K562 (cell line): Measurements from ENCODE around the gene KCNAB2. TPM values are rescaled to one million over a fixed set of nuclear protein-coding genes. Genes with fewer than 3 reads are reported as not detected.

Experiments used
- ATAC-seq: fragments of 200-7000 bp; cut with Tn5 transposase; 3 replicates; pipeline ENCODE4 v1.9.1; 2020; ENCODE audit warnings: moderate library complexity
- BruUV-seq: library from RNA; stranded (reverse); fragments of 400-500 nt; replicated peaks from 2 replicates; lab custom pipeline; 2021; lab: Mats Ljungman, UMichigan
- CTCF ChIA-PET: fragments of 300-600 bp; formaldehyde crosslinking; extraction: SDS; loops from one replicate; lab custom pipeline; 2021; ENCODE audit warnings: low intra/inter-chr PET ratio; lab: Yijun Ruan, JAX
- POLR2A ChIA-PET: fragments of 300-600, 350-650 bp; sonication (Branson Sonifier 250); formaldehyde crosslinking; extraction: SDS; loops from one replicate; lab custom pipeline; 2021; ENCODE audit warnings: antibody characterized with exemption, inconsistent platforms; lab: Yijun Ruan, JAX
- DNase-seq, 4 experiments: peaks; one replicate each; pipeline versions ENCODE4 v3.0.0 to v3.0.0-alpha.2; 2011 to 2018; ENCODE audit warnings: low spot score in 3 of 4, mixed read lengths in 3 of 4; ENCODE audit errors: extremely low read depth in 1 of 4
- FAIRE-seq: peaks from 2 replicates; lab custom pipeline; 2011; peaks lifted over from hg19 to GRCh38; lab: Jason Lieb, UNC
- H2AFZ ChIP-seq: 2 replicates; pipeline ENCODE4 v1.6.0; 2011; ENCODE audit warnings: low read depth, low read length, control low read depth, inconsistent platforms
- H3K27ac ChIP-seq: fragments of 200-600 bp; 3 replicates; pipeline ENCODE4 v1.8.0; 2011; ENCODE audit warnings: low read depth, mild to moderate bottlenecking, control low read depth, inconsistent platforms, low read length, moderate library complexity, mixed read lengths; ENCODE audit errors: extremely low read depth
- H3K27me3 ChIP-seq, 2 experiments: fragments of 300-600 bp in 1 of 2; 2 replicates in 1 of 2; 3 replicates in 1 of 2; pipeline versions ENCODE4 v1.6.0 to v1.8.0; 2011; ENCODE audit warnings: inconsistent platforms in 2 of 2, low read length in 2 of 2, mild to moderate bottlenecking in 1 of 2, mixed read lengths in 1 of 2, moderate library complexity in 1 of 2; ENCODE audit not compliant: control insufficient read depth in 2 of 2, insufficient read depth in 2 of 2
- H3K36me3 ChIP-seq: fragments of 300-600 bp; 3 replicates; pipeline ENCODE4 v1.8.0; 2011; ENCODE audit warnings: mild to moderate bottlenecking, low read length, inconsistent platforms; ENCODE audit not compliant: control insufficient read depth, insufficient read depth
- H3K4me1 ChIP-seq, 2 experiments: fragments of 200-600 bp in 1 of 2; replicated peaks in 1 of 2; 2 replicates in 1 of 2; 3 replicates in 1 of 2; pipeline versions ENCODE4 v1.5.1 to v1.8.0; 2011; ENCODE audit warnings: inconsistent platforms in 2 of 2, low read length in 2 of 2, mild to moderate bottlenecking in 1 of 2, mixed read lengths in 1 of 2, moderate library complexity in 1 of 2; ENCODE audit not compliant: control insufficient read depth in 2 of 2, insufficient read depth in 2 of 2
- H3K4me2 ChIP-seq: 2 replicates; pipeline ENCODE4 v1.6.1; 2011; ENCODE audit warnings: low read length, control low read depth, inconsistent platforms, mixed read lengths; ENCODE audit not compliant: insufficient read depth
- H3K4me3 ChIP-seq: fragments of 200-600 bp; sonication (generic), shearing (Covaris generic); 2 replicates; pipeline ENCODE4 v1.5.1; 2016; ENCODE audit warnings: control low read depth, inconsistent platforms
- H3K79me2 ChIP-seq: fragments of 200-600 bp; 3 replicates; pipeline ENCODE4 v1.8.0; 2011; ENCODE audit warnings: low read length, inconsistent platforms; ENCODE audit not compliant: control insufficient read depth, insufficient read depth
- H3K9ac ChIP-seq, 2 experiments: 2 replicates each; pipeline versions ENCODE4 v1.6.0 to v1.6.1; 2011; ENCODE audit warnings: low read depth in 2 of 2, low read length in 2 of 2, control low read depth in 1 of 2, inconsistent platforms in 1 of 2, mild to moderate bottlenecking in 1 of 2, mixed read lengths in 1 of 2; ENCODE audit not compliant: insufficient read depth in 1 of 2
- H3K9me1 ChIP-seq: one replicate; pipeline ENCODE4 v1.6.0; 2011; ENCODE audit warnings: inconsistent platforms, mild to moderate bottlenecking, low read length, moderate library complexity; ENCODE audit not compliant: control insufficient read depth, insufficient read depth
- H3K9me3 ChIP-seq: replicated peaks from 2 replicates; pipeline ENCODE4 v1.5.1; 2011; ENCODE audit warnings: low read depth, low read length, inconsistent platforms; ENCODE audit not compliant: control insufficient read depth, insufficient read depth
- H4K20me1 ChIP-seq: replicated peaks from 2 replicates; pipeline ENCODE4 v1.6.1; 2011; ENCODE audit warnings: low read length, inconsistent platforms, mixed read lengths; ENCODE audit not compliant: control insufficient read depth, insufficient read depth
- CTCF ChIP-seq, 3 experiments: IDR thresholded peaks in 2 of 3; conservative IDR thresholded peaks in 1 of 3; 2 replicates each; pipeline ENCODE4 v1.5.1; 2011 to 2012; ENCODE audit warnings: low read length in 3 of 3, mild to moderate bottlenecking in 3 of 3, control low read depth in 2 of 3, improper control_type of control experiment in 1 of 3, inconsistent platforms in 1 of 3, low read depth in 1 of 3, mixed read lengths in 1 of 3, moderate library complexity in 1 of 3; ENCODE audit not compliant: insufficient read depth in 2 of 3
- PCBP1 ChIP-seq: fragments of 200-400 bp; formaldehyde crosslinking; IDR thresholded peaks from 2 replicates; pipeline ENCODE4 v1.6.1; 2018; ENCODE audit warnings: mild to moderate bottlenecking, low read depth, low read length; ENCODE audit not compliant: poor library complexity, severe bottlenecking
- POLR2G ChIP-seq: fragments of 200-400 bp; formaldehyde crosslinking; IDR thresholded peaks from 2 replicates; pipeline ENCODE4 v1.6.1; 2017; ENCODE audit warnings: low read depth, mild to moderate bottlenecking, antibody characterized with exemption, low read length, moderate library complexity
- WGBS: fragments of 100-300 bp; shearing (Covaris generic); methylation state at CpG from one replicate; pipeline ENCODE4 v1.1.6; 2016; ENCODE audit warnings: low coverage, mixed read lengths; ENCODE audit not compliant: insufficient coverage; ENCODE audit errors: missing lambda C conversion rate; 5-methylcytosine and 5-hydroxymethylcytosine counted together
- in situ Hi-C: fragments of 300-500 bp; cut with MboI; formaldehyde crosslinking; loops from 4 replicates; pipeline ENCODE4 v1.15.0; 2018; ENCODE audit warnings: inconsistent platforms, mixed read lengths
- intact Hi-C: fragments of 100-400 bp; cut with micrococcal nuclease; formaldehyde crosslinking; loops from 2 replicates; pipeline ENCODE4 v1.14.2; 2022
- polyA plus RNA-seq, 8 experiments: library from polyadenylated mRNA; depleted of rRNA in 4 of 8; stranded (reverse) in 5 of 8; unstranded in 3 of 8; fragments of >200 nt; fragmentation: Nextera tagmentation in 2 of 8; fragmentation: Illumina TruSeq in 1 of 8; extraction: Ambion mirVana in 2 of 8; extraction: Trizol in 1 of 8; gene quantifications; 2 replicates each; pipeline versions ENCODE4 v1.2.1 to v1.2.3, GENCODE V29; 2011 to 2014; ENCODE audit warnings: inconsistent platforms in 1 of 8, missing spikeins in 1 of 8
- total RNA-seq, 7 experiments: library from RNA; depleted of rRNA in 6 of 7; stranded (reverse); fragments of >200 nt in 6 of 7; fragmentation: Illumina TruSeq in 2 of 7; extraction: Trizol in 2 of 7; gene quantifications; 2 replicates each; pipeline versions ENCODE4 v1.2.1 to v1.2.3, GENCODE V29; 2011 to 2021; ENCODE audit warnings: low replicate concordance in 1 of 7

Gene KCNAB2
- total and polyA plus RNA-seq, 9 of the 15 experiments (the other 6 are each of a cell fraction or from before 2014, with no cell fraction given) = 1.8 to 15.8 (median 7.1) TPM

DNA sequence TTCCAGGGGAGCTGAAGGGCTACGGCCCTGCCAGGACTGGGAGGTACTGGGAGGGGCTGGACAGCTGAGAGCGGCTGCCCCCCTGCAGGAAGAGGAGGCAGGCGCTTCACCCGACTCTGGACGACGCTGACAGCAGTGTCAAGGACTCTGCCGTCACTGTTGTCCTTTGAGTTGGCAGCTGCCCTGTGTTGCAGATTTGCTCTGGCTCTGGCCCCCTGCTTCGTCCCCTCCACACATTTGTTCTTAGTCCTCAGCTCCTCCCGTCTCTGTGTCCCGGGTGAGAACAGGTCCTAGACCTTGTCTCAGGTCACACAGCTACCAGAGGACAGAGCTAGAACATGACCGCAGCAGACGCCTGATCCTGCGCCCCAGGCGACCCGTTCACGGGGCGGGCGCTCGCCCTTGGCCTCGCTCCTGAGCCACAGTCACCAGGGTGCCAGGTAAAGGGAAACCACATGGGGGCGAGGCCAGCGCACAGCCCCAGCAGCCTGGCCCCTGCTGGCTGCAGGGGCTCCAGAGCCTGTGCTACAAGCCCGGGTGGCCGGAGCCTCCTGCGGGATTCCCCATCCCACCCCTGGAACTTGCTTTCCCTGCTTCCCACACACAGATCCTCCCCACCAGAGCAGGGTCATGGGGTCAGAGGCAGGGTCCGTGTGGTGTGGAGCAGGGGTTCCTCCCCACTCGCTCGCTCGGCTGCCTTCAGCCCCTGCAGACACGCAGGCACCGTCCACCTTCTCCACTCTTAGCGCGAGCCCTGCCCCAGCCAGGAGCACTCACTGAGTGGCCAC is 42.8 kb upstream of the KCNAB2 start:
- Histone ChIP-seq H3K27me3 (no peaks in the 10 kb centered on the region), H3K9me3 (no peaks in the 10 kb centered on the region), H3K9me1 (peaks cover 10% of the 10 kb centered on the region), H3K9ac (peak overlapping the region in 1 of 2 experiments; percentile 23; a peak in 1 of 4 replicates), H3K27ac (no peak overlapping the region), H3K4me3 (no peak overlapping the region), H3K4me1 (peaks cover 14 to 59% of the 10 kb centered on the region in 2 experiments), H3K79me2 (no peaks in the 10 kb centered on the region; the same call in 2 of the 3 replicates), H3K36me3 (no peaks in the 10 kb centered on the region), H4K20me1 (peaks cover 35% of the 10 kb centered on the region), H2AFZ (no peak overlapping the region), H3K4me2 (no peak overlapping the region)
- DNase-seq = no peak
- intact Hi-C loops (no loop called here), in situ Hi-C loops (no loop called here)
- no TSS peak for BruUV-seq
- POLR2A ChIA-PET = interaction anchor here (0.7 to 2.4 kb wide), 5 partner anchors 9 to 75 kb away, joined by 3 to 7 read pairs (median 4); no protein-coding TSS in a partner anchor
- no peak for ATAC-seq
- TF ChIP-seq POLR2G (peak; percentile 32; the same call in 1 of the 2 replicates), CTCF (IDR thresholded peaks at IDR 0.05 in 2 of 3, conservative IDR thresholded peaks at IDR 0.05 in 1 of 3; ENCODE audit: insufficient read depth in 2 of 3, low read depth in 1 of 3, low read length in 3 of 3) (peak in 1 of 3 experiments; percentile 58; a peak in 2 of 6 replicates), PCBP1 (no peak)
- CTCF ChIA-PET = no interaction called here
- no peak for FAIRE-seq
- WGBS = 78% methylated on average over 33 of the region's 33 CpGs
